PFSK-1 (cell line): ENCODE data around the gene CAP1.

Experiments
- FOXP2 ChIP-seq: optimal IDR thresholded peaks from 2 replicates; pipeline ENCODE3; 2011; ENCODE audit warnings: borderline replicate concordance, control low read depth, inconsistent platforms; ENCODE audit not compliant: insufficient read depth; ENCODE audit errors: extremely low read length, extremely low read depth
- POLR2AphosphoS5 ChIP-seq: IDR thresholded peaks from 2 replicates; pipeline ENCODE4 v1.6.1; 2012; ENCODE audit warnings: low read depth, mild to moderate bottlenecking, control low read depth, low read length, moderate library complexity
- SIN3A ChIP-seq: IDR thresholded peaks from 2 replicates; pipeline ENCODE4 v1.6.1; 2012; ENCODE audit warnings: mild to moderate bottlenecking, low read length, moderate library complexity, borderline replicate concordance; ENCODE audit not compliant: insufficient read depth
- TAF1 ChIP-seq: IDR thresholded peaks from 2 replicates; pipeline ENCODE4 v1.6.1; 2012; ENCODE audit warnings: low read length, control low read depth, borderline replicate concordance; ENCODE audit not compliant: insufficient read depth
- TF ChIP-seq, protein P1 (sequence below), 2 experiments: IDR thresholded peaks; 2 replicates each; pipeline versions ENCODE4 v1.6.1 to v1.8.0; 2011 to 2012; ENCODE audit warnings: low read depth in 2 of 2, low read length in 2 of 2, control low read depth in 1 of 2, inconsistent platforms in 1 of 2, mild to moderate bottlenecking in 1 of 2, moderate library complexity in 1 of 2; ENCODE audit not compliant: insufficient read depth in 1 of 2

CAP1 gene

DNA sequence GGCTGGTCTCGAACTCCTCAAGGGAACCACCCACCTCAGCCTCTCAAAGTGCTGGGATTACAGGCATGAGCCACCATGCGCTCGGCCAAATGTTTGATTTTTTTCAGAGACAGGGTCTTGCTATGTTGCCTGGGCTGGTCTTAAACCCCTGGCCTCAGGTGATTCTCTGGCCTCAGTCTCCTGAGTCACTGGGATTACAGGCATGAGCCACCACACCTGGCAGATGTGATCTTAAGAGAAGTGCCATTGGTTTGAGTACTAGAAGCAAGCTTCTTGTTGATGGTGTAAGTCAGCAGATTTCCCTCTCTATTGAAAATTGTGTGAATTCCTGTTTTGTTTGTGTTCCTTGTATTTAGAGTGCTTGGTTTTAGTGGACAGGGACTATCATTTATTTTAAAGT lies 5.2 kb downstream of the CAP1 start:
- TF ChIP-seq, protein P1, sequence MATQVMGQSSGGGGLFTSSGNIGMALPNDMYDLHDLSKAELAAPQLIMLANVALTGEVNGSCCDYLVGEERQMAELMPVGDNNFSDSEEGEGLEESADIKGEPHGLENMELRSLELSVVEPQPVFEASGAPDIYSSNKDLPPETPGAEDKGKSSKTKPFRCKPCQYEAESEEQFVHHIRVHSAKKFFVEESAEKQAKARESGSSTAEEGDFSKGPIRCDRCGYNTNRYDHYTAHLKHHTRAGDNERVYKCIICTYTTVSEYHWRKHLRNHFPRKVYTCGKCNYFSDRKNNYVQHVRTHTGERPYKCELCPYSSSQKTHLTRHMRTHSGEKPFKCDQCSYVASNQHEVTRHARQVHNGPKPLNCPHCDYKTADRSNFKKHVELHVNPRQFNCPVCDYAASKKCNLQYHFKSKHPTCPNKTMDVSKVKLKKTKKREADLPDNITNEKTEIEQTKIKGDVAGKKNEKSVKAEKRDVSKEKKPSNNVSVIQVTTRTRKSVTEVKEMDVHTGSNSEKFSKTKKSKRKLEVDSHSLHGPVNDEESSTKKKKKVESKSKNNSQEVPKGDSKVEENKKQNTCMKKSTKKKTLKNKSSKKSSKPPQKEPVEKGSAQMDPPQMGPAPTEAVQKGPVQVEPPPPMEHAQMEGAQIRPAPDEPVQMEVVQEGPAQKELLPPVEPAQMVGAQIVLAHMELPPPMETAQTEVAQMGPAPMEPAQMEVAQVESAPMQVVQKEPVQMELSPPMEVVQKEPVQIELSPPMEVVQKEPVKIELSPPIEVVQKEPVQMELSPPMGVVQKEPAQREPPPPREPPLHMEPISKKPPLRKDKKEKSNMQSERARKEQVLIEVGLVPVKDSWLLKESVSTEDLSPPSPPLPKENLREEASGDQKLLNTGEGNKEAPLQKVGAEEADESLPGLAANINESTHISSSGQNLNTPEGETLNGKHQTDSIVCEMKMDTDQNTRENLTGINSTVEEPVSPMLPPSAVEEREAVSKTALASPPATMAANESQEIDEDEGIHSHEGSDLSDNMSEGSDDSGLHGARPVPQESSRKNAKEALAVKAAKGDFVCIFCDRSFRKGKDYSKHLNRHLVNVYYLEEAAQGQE (IDR thresholded peaks at IDR 0.05; ENCODE audit: insufficient read depth in 1 of 2, low read depth in 2 of 2, low read length in 2 of 2): no peak
- TF ChIP-seq FOXP2 (no peak), POLR2AphosphoS5 (no peak), TAF1 (no peak), SIN3A (no peak)

DNA sequence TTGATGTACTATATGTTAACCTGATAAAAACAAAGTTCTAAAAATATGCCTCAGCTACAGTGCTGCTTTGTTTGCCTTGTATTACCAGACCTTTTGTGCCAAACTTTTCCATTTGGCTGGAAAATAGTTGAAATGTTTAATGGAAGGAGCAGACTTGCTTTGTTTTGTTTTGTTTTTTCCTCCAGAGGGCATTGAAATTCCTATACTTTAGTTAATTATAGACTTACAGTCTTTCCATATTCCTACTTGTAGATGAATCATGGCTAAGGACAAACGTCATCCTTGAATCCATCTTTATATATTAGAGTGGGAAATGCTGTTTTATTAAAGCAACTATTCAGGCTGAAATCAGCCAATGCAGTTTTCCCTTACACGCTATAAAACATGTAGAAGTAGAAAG lies 6.7 kb downstream of the CAP1 start:
- TF ChIP-seq SIN3A (no peak), FOXP2 (no peak), TAF1 (no peak), POLR2AphosphoS5 (no peak)
- TF ChIP-seq, protein P1 (IDR thresholded peaks at IDR 0.05; ENCODE audit: insufficient read depth in 1 of 2, low read depth in 2 of 2, low read length in 2 of 2): no peak

DNA sequence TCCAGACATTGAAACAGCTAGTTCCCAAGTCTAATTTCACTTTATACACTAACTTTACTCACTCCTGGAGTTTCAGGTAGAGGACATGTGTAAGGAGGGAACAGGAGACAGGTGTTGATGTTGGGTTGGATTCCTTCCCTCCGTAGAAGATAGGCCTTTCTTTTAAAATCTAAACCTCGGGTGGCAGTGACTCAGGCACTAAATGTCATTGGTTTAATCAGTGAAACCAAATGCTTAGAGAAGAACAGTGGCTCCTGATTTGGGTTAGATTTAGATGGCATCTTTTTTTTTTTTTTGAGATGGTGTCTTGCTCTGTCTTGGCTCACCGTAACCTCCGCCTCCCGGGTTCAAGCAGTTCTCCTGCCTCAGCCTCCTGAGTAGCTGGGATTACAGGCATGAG lies 7.2 kb downstream of the CAP1 start:
- no peak for TF ChIP-seq FOXP2
- TF ChIP-seq, protein P1 (IDR thresholded peaks at IDR 0.05; ENCODE audit: insufficient read depth in 1 of 2, low read depth in 2 of 2, low read length in 2 of 2): no peak
- TF ChIP-seq TAF1: no peak
- no peak for TF ChIP-seq POLR2AphosphoS5
- TF ChIP-seq SIN3A: no peak

DNA sequence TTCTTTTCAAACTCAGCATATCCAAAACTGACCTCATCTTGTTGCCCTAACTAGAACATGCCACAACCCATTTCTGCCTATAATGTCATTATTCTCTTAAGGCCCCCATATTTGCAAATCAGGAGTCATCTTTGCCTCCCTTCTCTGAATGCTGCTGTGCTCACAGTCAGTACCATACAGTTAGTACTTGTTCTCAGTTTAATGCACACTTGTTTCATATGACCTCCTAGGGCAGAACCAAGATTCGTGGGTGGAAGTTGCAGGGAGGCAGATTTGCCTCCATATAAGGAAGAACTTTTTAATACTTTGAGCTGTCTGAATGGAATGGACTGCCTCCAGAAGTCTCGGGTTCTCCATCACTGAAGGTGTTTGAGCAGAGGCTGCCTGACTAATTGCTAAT lies 9.2 kb downstream of the CAP1 start:
- no peak for TF ChIP-seq FOXP2

DNA sequence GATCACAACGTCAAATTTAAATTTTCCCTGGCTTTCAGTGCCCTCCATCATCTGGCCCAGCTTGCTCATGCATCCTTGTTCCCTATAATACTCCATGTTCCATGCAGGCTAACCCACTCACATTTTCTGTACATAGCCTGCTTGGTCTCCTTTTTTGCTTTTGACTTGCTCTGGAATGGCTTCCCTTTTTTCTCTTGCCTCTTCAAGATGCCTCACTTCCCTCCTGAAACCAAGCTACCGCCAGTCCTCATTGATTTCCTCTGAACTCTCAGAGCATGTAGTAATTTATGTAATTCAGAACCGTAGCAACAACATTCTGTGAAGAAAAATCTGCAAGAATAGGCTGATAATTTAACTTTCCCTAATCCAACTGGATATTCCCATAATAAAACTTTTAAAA lies 10.3 kb downstream of the CAP1 start:
- TF ChIP-seq SIN3A: no peak
- no peak for TF ChIP-seq POLR2AphosphoS5

DNA sequence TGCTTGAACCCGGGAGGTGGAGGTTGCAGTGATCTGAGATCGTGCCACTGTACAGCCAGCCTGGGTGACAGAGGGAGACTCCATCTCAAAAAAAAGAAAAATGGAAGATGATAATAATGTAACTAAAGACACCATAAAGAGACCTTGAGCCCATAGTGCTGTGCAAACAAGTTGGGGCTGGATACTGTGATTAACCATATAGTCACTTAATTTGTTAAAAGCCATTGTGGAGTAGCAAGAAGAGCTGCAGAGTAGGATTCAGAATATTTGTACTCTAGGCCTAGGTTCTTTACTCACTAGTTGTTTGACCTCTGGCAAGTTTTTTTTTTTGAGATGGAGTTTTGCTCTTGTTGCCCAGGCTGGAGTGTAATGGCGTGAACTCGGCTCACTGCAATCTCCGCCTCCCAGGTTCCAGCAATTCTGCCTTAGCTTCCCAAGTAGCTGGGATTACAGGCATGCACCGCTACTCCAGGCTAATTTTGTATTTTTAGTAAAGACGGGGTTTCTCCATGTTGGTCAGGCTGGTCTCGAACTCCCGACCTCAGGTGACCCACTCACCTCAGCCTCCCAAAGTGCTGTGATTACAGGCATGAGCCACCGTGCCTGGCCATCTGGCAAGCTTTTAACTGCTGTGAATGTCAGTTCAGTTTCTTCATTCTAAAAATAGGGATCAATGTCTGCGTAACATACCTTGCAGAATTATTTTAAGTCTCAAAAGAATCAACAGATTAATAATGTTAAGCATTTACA lies 12.8 kb downstream of the CAP1 start:
- no peak for TF ChIP-seq FOXP2
- no peak for TF ChIP-seq TAF1
- no peak for TF ChIP-seq POLR2AphosphoS5
- TF ChIP-seq, protein P1 (IDR thresholded peaks at IDR 0.05; ENCODE audit: insufficient read depth in 1 of 2, low read depth in 2 of 2, low read length in 2 of 2): no peak
- no peak for TF ChIP-seq SIN3A
